Measurements from ENCODE around the gene ZNF587. TPM values are rescaled to one million over a fixed set of nuclear protein-coding genes. Genes with fewer than 3 reads are reported as not detected.
"Not testable (repeated sequence)": the region's sequence is repeated elsewhere in the genome, so short reads cannot be mapped to it uniquely, and the experiment has no call there.

Gene ZNF587
- total RNA-seq, 4 donors from 2014 or later: 22.4 to 61.0 (median 44.8) TPM

- Histone ChIP-seq H3K27ac (peak overlapping the region; percentile 91 to 94 (median 92)), H3K4me1 (peaks cover 0 to 72% (median 52%) of the 10 kb centered on the region in 4 donors), H3K9me3 (no peaks in the 10 kb centered on the region), H3K36me3 (peaks cover 0 to 22% (median 4%) of the 10 kb centered on the region in 4 donors), H3K4me3 (peak overlapping the region; percentile 48 to 72 (median 56)), H3K27me3 (no peaks in the 10 kb centered on the region)
- WGBS, 2 donors (ENCODE audit: low coverage in 1 of 2): 8 to 12% methylated on average over 5 to 19 of the region's 19 CpGs
- peak; percentile 26 for DNase-seq
- TF ChIP-seq POLR2A (IDR thresholded peaks at IDR 0.05): no peak
- peak in 1 of 3 donors; percentile 18 for TF ChIP-seq POLR2AphosphoS5 (IDR thresholded peaks at IDR 0.05)
- no peak for TF ChIP-seq CTCF (IDR thresholded peaks at IDR 0.05)
- no peak for TF ChIP-seq EP300 (IDR thresholded peaks at IDR 0.05; ENCODE audit: low read depth)
- intact Hi-C loops (cut with DNase I; ENCODE audit: low total_unique reads) (no loop called here), in situ Hi-C loops (cut with MboI; ENCODE audit: low pct_ligation_motif_present in 1 of 4, low pct_unique_long_range_greater_than_20kb in 1 of 4, low sequenced_read_pairs in 3 of 4) (no loop called here)
These were observed 45.9 kb upstream of the ZNF587 start for GRCh38 chr19:57803594-57804325.

- Histone ChIP-seq H3K4me3 (no peak overlapping the region), H3K27me3 (no peaks in the 10 kb centered on the region), H3K27ac (no peak overlapping the region), H3K9me3 (no peaks in the 10 kb centered on the region), H3K36me3 (peaks cover 0 to 28% (median 10%) of the 10 kb centered on the region in 4 donors), H3K4me1 (peaks cover 0 to 54% (median 40%) of the 10 kb centered on the region in 4 donors)
- TF ChIP-seq CTCF (IDR thresholded peaks at IDR 0.05) (no peak), EP300 (IDR thresholded peaks at IDR 0.05; ENCODE audit: low read depth) (no peak), POLR2A (IDR thresholded peaks at IDR 0.05) (no peak), POLR2AphosphoS5 (IDR thresholded peaks at IDR 0.05) (no peak)
- WGBS, 2 donors (ENCODE audit: low coverage in 1 of 2): 92 to 100% methylated on average over 1 to 2 of the region's 2 CpGs
- intact Hi-C loops (cut with DNase I; ENCODE audit: low total_unique reads): no loop called here
- no peak for DNase-seq
- in situ Hi-C loops (cut with MboI; ENCODE audit: low pct_ligation_motif_present in 1 of 4, low pct_unique_long_range_greater_than_20kb in 1 of 4, low sequenced_read_pairs in 3 of 4): no loop called here
These were observed 42.1 kb upstream of the ZNF587 start for GRCh38 chr19:57807541-57807940.

DNA sequence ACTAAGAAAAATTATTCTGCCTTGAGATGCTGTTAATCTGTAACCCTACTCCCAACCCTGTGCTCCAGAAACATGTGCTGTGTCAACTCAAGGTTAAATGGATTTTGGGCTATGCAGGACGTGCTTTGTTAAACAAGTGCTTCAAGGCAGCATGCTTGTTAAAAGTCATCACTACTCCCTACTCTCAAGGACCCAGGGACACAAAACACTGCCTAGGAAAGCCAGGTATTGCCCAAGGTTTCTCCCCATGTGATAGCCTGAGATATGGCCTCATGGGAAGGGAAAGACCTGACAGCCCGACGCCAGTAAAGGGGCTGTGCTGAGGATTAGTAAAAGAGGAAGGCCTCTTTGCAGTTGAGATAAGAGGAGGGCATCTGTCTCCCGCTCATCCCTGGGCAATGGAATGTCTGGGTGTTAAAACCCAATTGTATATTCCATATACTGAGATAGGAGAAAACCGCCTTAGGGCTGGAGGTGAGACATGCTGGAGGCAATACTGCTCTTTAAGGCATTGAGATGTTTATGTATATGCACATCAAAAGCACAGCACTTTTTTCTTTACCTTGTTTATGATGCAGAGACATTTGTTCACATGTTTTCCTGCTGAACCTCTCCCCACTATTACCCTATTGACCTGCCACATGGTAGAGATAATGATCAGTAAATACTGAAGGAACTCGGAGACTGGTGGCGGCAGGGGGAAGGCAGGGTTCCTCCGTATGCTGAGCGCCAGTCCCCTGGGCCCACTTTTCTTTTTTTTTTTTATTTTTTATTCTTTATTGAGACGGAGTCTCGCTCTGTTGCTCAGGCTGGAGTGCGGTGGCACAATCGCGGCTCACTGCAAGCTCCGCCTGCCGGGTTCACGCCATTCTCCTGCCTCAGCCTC is 39.0 kb upstream of the ZNF587 start:
- in situ Hi-C loops (cut with MboI; ENCODE audit: low pct_ligation_motif_present in 1 of 4, low pct_unique_long_range_greater_than_20kb in 1 of 4, low sequenced_read_pairs in 3 of 4); intact Hi-C loops (cut with DNase I; ENCODE audit: low total_unique reads); DNase-seq; H3K9me3 ChIP-seq; H3K27me3 ChIP-seq; H3K4me3 ChIP-seq: not testable (repeated sequence)
- Histone ChIP-seq H3K27ac (peak overlapping the region in 1 of 4 donors; percentile 38), H3K4me1 (peaks cover 4 to 47% (median 33%) of the 10 kb centered on the region in 4 donors), H3K36me3 (peaks cover 0 to 28% (median 12%) of the 10 kb centered on the region in 4 donors)
- WGBS, 2 donors (ENCODE audit: low coverage in 1 of 2): 53 to 71% methylated on average over 13 to 17 of the region's 17 CpGs

DNA sequence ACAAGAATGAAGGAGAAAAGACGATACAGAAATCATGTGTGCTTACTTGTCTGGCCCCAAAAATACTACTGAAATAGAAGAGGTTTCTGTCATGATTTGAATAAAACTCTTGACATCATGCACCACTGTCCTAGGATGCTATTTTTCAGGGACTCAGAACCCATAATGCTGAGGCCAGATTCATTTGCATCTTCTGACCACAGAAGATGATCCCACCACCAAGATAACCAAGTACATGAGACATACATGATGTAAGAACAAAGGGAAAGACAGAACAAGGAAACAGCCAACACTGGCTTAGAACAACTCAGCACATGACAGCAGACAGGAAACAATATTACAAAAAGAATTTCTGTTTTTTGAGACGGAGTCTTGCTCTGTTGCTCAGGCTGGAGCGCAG is 37.4 kb upstream of the ZNF587 start:
- Histone ChIP-seq H3K36me3 (peaks cover 0 to 25% (median 9%) of the 10 kb centered on the region in 4 donors), H3K27me3 (no peaks in the 10 kb centered on the region), H3K4me3 (no peak overlapping the region)

GRCh38 chr19:57812975-57813820 is 36.5 kb upstream of the ZNF587 start:
- H3K27me3 ChIP-seq; H3K9me3 ChIP-seq; DNase-seq; in situ Hi-C loops (cut with MboI; ENCODE audit: low pct_ligation_motif_present in 1 of 4, low pct_unique_long_range_greater_than_20kb in 1 of 4, low sequenced_read_pairs in 3 of 4); intact Hi-C loops (cut with DNase I; ENCODE audit: low total_unique reads): not testable (repeated sequence)
- Histone ChIP-seq H3K36me3 (peaks cover 0 to 18% (median 5%) of the 10 kb centered on the region in 4 donors), H3K4me3 (peak overlapping the region in 3 of 4 donors; percentile 70 to 72 (median 71)), H3K27ac (peak overlapping the region; percentile 83 to 88 (median 86)), H3K4me1 (peaks cover 4 to 40% (median 27%) of the 10 kb centered on the region in 4 donors)
- 85 to 88% methylated on average over 4 to 13 of the region's 13 CpGs for WGBS, 2 donors (ENCODE audit: low coverage in 1 of 2)

More for the DNA sequence above, 37.4 kb upstream of the ZNF587 start:
- in situ Hi-C loops (cut with MboI; ENCODE audit: low pct_ligation_motif_present in 1 of 4, low pct_unique_long_range_greater_than_20kb in 1 of 4, low sequenced_read_pairs in 3 of 4): no loop called here
- Histone ChIP-seq H3K9me3 (no peaks in the 10 kb centered on the region), H3K4me1 (peaks cover 4 to 40% (median 27%) of the 10 kb centered on the region in 4 donors), H3K27ac (peak overlapping the region; percentile 11 to 56 (median 42))
- WGBS, 2 donors (ENCODE audit: low coverage in 1 of 2): 77 to 86% methylated on average over 3 of the region's 3 CpGs
- intact Hi-C loops (cut with DNase I; ENCODE audit: low total_unique reads): no loop called here
- TF ChIP-seq POLR2A (IDR thresholded peaks at IDR 0.05): no peak
- no peak for TF ChIP-seq POLR2AphosphoS5 (IDR thresholded peaks at IDR 0.05)
- no peak for TF ChIP-seq EP300 (IDR thresholded peaks at IDR 0.05; ENCODE audit: low read depth)
- TF ChIP-seq CTCF (IDR thresholded peaks at IDR 0.05): no peak
- DNase-seq: no peak
